HG03575 (cell line): ENCODE results near the gene DSG2.

ENCODE experiments used
- ATAC-seq: cut with Tn5 transposase; IDR thresholded peaks from one replicate; pipeline ENCODE4 v1.9.1; 2021; ENCODE audit not compliant: unreplicated experiment, insufficient number of reproducible peaks, low FRiP score; ENCODE audit errors: extremely low read depth

The DSG2 gene

DNA sequence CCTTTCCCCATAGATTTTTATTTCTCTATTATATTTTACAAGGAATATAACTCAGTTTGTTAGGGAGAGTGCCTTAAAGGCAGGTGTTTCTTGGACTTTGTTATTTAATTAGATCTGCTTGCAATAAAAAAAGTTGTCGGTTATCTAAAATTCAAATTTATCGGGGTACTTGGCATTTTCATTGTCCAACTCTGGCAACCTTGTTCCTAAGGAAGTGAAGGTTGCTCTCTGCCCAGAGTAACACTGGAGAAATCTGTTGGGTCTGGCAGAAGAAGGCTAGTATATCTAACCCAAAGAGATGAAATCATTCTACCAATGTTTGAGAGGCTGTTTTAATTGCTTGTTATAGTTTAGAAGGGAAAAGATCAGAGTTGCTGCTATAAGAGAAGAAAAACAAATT lies 50.9 kb downstream of the DSG2 start:
- no peak for ATAC-seq

DNA sequence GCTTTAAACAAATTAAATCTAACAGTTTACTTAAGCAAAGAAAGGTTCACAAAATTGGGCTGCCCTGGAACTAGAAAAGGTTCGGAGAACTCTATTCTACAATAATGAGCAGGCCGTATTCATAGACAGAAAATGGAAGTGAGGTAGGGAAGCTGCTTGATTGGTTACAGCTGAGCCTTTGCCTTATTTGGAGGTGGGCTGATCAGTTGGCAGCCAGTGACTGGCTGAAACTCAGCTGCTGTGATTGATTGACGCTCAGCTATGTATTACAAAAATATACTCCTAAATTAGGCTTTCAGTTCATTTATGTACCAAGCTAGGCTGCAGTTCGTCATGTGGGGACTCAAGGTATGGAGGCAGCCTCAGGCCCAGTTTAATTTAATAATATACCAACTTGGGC lies 51.4 kb downstream of the DSG2 start:
- ATAC-seq = no peak

DNA sequence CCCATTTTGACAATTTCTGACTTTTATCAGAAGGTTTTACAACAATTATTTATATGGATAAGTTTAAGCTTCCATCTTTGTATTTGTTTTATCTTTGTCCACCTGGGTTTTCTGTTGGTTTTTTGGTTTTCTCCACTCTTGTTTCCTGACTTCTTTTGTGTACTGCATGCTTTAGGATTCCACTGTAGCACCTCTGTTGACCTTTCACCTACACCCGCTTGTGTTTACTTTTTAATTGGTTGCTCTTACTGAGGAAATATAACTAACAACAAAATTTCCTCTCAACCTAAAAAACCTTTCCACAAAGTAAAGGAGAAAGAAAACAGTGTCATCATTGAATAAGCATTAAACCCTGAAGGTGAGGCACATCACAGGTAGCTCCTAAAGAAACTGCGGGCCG lies 53.9 kb downstream of the DSG2 start:
- no peak for ATAC-seq

DNA sequence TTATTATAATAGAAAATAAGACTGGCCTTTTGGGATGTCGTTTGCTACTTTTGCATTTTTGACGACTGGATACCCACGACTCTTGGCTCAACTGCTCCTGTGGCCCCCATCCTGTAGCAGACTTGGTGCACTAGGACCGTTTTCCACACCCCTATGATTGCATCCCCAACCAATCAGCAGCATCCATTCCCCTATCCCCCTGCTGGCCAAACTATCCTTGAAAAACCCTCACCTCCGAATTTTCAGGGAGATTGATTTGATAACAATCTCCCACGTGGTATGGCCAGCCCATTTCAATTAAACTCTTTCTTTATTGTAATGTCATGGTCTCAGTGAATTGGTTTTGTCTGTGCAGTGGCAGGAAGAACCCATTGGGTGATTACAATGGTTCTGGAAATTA lies 55.8 kb downstream of the DSG2 start:
- no peak for ATAC-seq

DNA sequence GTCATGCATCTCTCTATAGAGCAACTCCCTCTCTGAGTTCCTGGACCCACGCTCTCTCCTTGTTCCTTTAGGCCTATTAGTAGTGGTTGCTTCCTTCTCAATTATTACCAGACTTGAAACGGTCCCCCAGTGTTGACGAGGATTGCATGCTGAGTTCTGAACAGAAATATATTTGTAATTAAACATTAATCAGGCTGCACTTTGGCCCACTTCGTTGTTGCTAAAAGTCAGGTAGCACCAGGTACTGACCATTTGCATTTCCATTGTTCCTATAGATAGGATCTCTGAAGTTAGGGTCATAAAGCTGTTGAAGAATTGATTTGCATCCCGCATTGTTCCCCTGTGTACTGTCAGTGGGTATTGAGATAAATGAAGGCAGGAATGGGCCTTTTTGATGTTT lies 56.8 kb downstream of the DSG2 start:
- no peak for ATAC-seq

DNA sequence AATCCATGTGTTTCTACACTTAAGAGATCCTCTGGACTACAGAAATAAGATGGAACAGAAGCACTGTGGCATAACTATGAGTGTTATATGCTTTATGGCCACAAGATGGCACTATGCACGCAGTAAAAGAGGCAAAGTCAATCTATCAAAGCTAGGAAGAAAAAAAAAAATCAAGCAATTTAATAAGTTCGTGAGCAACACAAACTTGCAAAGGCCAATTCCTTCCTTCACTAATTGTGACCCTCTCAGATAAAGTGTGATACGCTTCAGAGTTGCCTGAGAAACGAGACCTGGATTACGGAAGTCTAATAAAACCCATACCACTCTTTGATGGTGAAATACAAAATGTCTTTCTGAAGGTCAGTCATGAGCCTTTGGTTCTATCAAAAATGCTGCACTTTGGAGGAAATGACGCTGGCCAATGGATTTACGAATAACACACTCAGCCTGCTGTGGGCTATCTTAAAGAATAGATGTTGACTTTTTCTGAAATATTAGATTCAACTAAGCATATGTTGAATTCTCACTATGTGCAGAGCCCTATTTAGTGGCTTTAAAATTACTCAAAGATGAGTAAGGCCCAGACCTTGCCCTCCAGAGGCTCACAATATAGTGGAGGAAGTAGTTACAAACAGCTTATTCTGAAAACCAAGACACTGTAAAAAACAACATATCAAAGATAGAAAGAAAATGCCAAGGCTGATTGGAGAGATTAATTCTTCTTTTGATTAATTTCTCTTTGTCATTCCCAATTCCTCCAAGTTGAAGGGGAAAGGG lies 58.2 kb downstream of the DSG2 start:
- ATAC-seq = no peak

DNA sequence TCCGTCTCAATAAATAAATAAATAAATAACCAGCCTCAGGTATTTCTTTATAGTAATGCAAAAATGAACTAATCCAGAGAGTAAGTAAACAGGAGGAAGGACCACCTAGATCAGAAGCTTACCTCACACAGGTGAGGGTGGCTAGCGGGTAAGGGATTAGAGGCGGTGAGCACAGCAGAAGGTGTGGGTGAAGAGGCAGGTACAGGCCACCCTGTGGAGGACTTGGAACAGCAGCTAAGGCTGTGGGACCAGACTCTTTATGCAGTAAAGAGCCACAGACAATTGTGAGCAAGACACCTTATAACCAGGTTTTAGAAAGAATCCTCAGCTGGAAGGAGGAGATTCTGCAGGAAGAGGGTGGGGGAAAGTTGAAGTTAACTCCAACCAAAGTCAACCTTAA lies 59.5 kb downstream of the DSG2 start:
- ATAC-seq = no peak

DNA sequence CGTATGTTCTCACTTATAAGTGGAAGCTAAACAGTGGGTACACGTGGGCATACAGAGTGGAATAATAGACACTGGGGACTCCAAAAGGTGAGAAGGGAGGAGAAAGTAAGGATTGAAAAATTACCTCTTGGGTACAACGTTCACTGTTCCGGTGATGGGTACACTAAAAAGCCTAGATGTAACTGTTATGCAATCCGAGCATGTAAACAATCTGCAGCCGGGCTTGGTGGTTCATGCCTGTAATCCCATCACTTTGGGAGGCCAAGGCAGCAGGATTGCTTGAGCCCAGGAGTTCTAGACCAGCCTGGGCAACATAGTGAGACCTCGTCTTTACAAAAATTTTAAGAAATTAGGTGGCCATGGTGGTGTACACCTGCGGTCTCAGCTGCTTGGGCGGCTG lies 60.6 kb downstream of the DSG2 start:
- no peak for ATAC-seq

DNA sequence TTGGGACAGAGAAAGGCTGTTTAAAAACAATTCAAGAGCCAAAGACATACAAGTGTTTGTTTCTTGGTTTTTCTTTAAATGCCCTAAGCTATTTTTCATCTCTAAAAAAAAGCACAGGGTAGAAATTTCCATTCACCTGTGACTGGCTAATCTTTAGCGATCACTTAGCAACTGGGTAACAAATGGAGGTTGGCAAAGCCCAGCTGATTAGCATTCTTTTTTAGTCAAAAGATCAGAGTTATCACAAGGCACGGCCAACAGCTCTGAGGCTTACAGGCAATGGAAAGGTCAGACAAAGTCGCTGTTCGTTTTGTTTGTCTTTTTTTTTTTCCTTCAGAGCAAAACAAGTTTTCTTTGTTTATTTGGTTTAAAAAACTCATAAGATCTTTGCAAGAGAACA lies 64.7 kb downstream of the DSG2 start:
- ATAC-seq = no peak

DNA sequence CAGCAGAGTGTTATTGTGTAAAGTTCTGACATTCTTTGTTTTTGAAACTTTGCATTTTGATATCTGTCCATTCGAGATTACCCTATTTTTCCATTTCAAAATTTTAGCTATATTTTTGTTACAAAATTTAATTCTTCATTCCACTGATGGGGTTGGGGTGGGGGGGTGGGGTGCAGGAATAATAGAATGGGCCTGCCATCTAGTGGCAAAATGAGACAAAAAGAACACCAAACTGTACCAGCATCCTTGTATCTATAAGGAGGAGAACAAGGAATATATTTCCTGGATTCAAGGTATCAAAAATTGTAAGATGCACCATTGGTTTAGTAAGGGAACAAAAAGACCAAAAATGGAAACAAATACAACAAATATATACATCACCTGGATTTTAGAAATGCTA lies 65.8 kb downstream of the DSG2 start:
- ATAC-seq = no peak

DNA sequence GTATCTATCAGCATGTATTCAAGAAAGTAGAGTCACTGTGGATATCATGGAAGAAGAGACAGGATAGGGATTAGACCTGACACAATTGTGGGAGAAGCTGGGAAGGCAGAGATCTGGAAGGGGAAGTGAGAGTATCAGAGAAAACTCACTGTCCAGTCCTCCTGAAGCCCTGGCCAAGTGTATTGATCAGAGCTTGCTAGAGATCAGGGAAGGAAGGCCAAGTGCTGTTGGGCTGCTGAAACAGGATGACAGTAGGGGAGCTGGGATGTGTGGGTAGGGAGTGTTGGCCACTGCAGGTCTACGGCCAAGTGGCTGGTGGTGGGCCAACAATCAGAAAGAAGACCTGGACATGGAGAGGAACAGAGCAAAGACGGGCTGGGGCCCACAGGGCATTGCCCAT lies 67.4 kb downstream of the DSG2 start:
- ATAC-seq = no peak

DNA sequence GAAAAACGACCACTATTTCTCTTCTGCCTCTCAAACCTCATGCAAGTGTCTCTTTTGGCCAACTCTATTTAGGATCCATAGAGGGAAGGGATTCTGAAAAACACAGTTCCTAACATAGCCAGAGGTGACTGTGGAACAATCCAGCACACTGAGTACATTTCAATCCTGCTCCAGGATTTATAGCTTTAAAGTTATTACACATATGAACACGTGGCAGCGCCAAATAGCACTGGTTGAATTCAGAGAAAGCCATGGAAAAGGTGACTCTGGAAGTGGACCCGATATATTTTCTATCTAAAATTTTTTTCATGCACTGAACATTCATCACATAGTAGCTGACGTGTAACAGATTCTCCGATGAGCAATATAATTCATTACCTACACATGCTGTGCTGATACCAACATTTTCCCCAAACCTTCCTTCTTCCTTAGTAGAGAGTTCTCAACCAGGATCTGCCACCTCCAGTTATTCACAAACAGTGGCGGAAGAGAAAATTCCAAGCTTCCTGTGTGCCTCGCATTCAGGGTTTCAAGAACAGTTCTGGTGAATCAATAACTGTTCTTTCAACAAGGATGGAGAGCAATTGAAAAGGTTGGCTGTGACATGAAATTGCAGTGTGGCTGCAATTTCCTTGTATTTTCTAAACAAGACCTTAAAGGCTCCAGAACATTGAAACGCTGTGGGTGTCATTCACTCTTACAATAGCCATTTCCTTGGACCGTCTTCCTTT lies 68.0 kb downstream of the DSG2 start:
- ATAC-seq = no peak

DNA sequence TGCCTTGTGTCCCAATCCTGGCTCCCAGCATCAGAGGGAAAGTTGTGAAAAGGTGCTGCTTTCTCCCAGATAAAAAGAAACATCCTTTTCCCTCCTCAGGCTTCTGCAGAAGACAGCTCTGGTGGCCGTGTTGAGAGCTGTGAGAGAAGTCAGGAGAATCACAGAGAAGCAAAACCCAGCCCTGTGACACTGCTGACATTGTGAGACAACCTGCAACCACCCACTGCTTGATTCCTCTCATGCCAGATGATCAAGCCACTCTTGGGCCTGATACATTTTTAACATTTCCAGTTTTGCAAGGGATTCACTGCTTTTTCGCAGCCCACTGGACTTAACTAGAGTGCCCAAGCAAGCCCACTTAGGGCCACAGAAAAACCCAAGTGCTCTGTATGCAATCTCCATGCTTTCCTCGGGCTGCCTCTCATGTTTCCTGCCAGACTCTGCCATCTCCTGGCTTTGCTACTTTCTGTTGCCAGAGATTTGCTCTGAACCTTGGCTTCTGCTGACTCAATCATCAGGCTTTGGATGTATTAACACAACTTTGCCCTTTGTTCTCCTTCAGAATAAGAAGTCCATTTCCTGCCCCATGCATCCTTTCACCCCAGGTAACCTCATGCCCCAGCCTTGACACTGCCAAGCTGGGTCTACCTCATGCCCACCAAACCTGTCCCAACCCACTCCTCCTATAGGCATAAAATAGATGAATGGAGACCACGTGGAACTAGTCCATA lies 68.8 kb downstream of the DSG2 start:
- no peak for ATAC-seq

DNA sequence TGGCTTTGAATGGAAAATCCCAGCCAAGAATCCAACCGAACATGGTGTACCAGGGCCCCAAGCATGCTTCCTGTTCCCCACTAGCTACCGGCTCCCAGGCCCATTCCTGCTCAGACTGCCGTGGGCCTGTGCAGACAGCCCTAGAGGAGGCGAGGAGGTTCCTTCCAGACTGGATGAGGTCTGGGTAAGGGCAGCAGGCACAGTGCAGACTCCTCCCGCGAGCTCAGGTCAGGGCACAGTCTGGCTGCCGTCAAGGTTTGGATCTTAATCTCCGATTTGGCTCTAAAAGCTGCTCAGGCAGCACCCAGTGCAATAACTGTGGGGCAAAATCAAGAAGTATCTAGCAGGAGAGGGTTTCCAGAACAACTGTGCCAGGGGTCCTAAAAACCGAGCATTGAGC lies 74.4 kb downstream of the DSG2 start:
- ATAC-seq = no peak

DNA sequence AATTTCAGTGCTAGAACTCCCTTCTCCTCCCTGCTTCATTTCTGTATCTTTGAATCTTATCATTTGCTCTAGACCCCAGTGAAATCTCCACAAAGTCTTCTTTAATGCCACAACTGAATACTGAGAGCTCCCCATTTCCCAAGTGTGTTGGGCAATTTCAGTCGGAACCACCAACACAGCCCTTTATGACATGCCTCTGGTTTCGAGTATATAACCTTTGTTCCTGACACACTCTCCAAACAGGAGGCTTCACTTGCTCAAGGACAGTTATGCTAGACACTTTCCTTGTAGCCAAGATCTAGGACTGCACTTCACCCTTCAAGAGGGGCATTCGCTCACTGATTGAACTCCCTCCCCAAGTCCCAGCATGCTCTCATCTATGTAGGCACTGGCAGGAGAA lies 75.1 kb downstream of the DSG2 start:
- no peak for ATAC-seq

DNA sequence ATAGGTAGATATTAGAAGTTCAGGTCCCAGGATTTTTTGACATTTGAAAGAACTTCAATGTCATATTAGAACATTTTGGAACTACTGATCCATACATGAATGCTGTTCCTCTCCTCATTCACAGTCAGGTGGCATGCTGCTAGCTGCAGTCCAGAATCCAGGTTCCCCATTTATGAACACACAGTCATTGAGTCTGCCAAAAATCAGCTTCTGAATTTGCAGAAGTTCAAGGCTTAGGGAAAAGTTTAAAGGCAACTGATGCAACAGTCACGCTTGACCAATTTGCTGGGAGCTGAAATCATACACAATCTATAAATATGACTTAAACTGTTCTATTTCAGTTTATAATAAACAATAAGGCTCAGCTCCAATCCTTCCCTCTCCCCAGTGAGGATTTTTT lies 76.4 kb downstream of the DSG2 start:
- ATAC-seq = no peak

DNA sequence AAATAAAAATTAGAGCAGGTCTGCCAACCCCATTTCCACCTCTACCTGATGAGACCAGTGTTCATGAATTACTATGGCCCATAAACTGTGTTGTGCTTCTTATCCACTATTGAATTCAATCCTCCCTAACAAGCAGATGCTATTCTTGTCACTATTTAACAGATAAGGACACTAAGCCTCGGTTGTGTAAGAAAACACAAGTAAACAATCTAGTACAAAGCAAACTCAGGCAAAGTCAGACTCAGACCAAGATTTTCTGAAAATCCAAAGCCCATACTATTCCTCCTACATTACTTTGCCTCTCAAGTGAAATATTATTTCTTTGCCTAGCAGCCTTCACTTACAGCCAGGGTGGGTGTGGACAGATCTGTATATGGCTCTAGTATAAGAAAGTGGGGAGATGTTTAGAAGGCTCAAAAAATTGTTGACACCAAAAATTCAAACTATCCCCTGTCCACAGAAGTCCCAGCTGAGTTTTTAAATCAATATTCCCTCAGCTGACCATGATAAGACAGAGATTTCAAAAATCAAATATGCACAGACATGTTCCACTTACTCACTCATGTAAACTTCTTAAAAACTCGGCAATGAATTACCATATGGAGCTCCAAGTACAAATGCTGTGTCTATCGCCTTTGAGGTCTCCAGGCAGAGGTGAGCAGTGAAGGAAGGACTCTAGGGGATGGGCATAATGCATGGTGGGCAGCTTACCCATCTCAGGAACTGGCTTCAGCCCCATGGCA lies 77.7 kb downstream of the DSG2 start:
- no peak for ATAC-seq

DNA sequence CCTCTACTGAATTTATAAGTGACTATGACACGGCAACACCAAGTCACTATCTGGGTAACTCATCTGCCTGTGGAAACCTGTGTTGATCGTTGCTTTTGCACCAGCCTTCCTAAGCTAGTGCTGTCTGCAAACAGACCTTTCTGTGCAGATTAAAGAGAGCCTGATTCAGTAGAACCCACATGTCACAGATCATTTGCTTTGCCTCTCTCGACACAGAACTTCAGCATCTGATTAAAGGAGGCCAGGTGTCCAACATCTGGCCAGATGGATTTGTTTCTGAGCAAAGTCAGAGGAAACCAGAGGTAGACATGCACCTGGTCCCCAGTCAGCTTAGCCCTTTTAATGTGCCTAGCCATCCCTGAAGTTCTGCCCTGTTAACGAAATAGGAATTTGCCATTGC lies 78.7 kb downstream of the DSG2 start:
- no peak for ATAC-seq

DNA sequence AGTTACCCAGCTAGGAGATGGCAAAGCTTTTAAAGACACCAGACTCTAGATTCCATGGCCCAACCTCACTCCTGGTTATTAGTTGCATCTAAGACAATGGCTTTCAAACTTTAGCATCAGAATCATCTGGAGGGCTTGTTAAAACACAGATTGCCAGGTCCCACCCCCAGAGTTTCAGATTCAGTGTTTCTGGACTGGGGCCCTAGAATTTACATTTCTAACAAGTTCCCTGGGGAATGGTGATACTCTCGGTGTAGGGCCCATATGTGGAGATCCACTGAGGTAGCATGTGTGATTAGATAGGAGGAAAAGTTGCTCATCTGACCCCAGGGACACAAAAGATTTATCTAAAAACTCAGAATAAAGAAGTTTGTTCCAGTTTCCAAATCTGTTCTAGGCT lies 79.2 kb downstream of the DSG2 start:
- no peak for ATAC-seq
